Kidney capillary endothelial cell (primary cell): ENCODE data around the gene GOLIM4.

ENCODE experiments used
- DNase-seq: peaks from one replicate; pipeline ENCODE4 v3.0.0-alpha.2; 2018; ENCODE audit warnings: low spot score

Gene GOLIM4

GRCh38 chr3:168100777-168101492 lies 5.2 kb upstream of the GOLIM4 start:
- no peak for DNase-seq

GRCh38 chr3:168097381-168097780 lies 1.7 kb upstream of the GOLIM4 start:
- DNase-seq, result no peak

- peak; percentile 85 for DNase-seq
These were observed 507 bp upstream of the GOLIM4 start for GRCh38 chr3:168096210-168096652.

- peak; percentile 79 for DNase-seq
These were observed 680 bp downstream of the GOLIM4 start for GRCh38 chr3:168094877-168095610.

GRCh38 chr3:168094580-168094876 lies 1.2 kb downstream of the GOLIM4 start:
- no peak for DNase-seq

- no peak for DNase-seq
These were observed 1.9 kb downstream of the GOLIM4 start for GRCh38 chr3:168093790-168094189.

GRCh38 chr3:168093229-168093628 lies 2.5 kb downstream of the GOLIM4 start:
- DNase-seq, result no peak

- DNase-seq, result no peak
These were observed 3.8 kb downstream of the GOLIM4 start for GRCh38 chr3:168091941-168092340.

- DNase-seq, result no peak
These were observed 4.3 kb downstream of the GOLIM4 start for GRCh38 chr3:168091302-168091858.

- DNase-seq, result no peak
These were observed 5.2 kb downstream of the GOLIM4 start for GRCh38 chr3:168090306-168091085.

GRCh38 chr3:168089179-168089771 lies 6.4 kb downstream of the GOLIM4 start:
- DNase-seq, result no peak

GRCh38 chr3:168088106-168088720 lies 7.5 kb downstream of the GOLIM4 start:
- no peak for DNase-seq

GRCh38 chr3:168087539-168087938 lies 8.2 kb downstream of the GOLIM4 start:
- DNase-seq, result no peak

GRCh38 chr3:168086541-168087260 lies 9.0 kb downstream of the GOLIM4 start:
- no peak for DNase-seq

- no peak for DNase-seq
These were observed 10.1 kb downstream of the GOLIM4 start for GRCh38 chr3:168085491-168086119.

GRCh38 chr3:168083906-168084305 lies 11.8 kb downstream of the GOLIM4 start:
- DNase-seq, result no peak

- no peak for DNase-seq
These were observed 13.9 kb downstream of the GOLIM4 start for GRCh38 chr3:168081856-168082255.

- DNase-seq, result no peak
These were observed 14.5 kb downstream of the GOLIM4 start for GRCh38 chr3:168081171-168081771.

GRCh38 chr3:168080499-168081170 lies 15.1 kb downstream of the GOLIM4 start:
- no peak for DNase-seq

- no peak for DNase-seq
These were observed 15.7 kb downstream of the GOLIM4 start for GRCh38 chr3:168080022-168080421.
